Tibial nerve (tissue), 4 donors: Measurements from ENCODE around the gene SLC20A1. TPM values are rescaled to one million over a fixed set of nuclear protein-coding genes. Genes with fewer than 3 reads are reported as not detected.

Experiments
- DNase-seq, 2 donors: peaks; one replicate each; pipeline ENCODE4 v3.0.0-alpha.2; 2019; ENCODE audit warnings: low spot score in 2 of 2
- H3K27ac ChIP-seq, 4 donors: fragments of 200-600 bp; sonication (generic) in 3 of 4; one replicate each; pipeline ENCODE4 v1.5.1; 2017 to 2019; ENCODE audit warnings: mild to moderate bottlenecking in 1 of 4
- H3K27me3 ChIP-seq, 2 donors: fragments of 200-600 bp; sonication (generic) in 1 of 2; one replicate each; pipeline versions ENCODE4 v1.5.1 to v1.6.0; 2017 to 2019
- H3K36me3 ChIP-seq, 3 donors: fragments of 200-600 bp; sonication (generic); one replicate each; pipeline ENCODE4 v1.5.1; 2018 to 2019
- H3K4me1 ChIP-seq, 4 donors: fragments of 200-600 bp; sonication (generic) in 3 of 4; one replicate each; pipeline ENCODE4 v1.5.1; 2017 to 2019
- H3K4me3 ChIP-seq, 4 donors: fragments of 200-600 bp; sonication (generic) in 3 of 4; one replicate each; pipeline ENCODE4 v1.5.1; 2017 to 2019; ENCODE audit warnings: mild to moderate bottlenecking in 1 of 4, moderate library complexity in 1 of 4
- H3K9me3 ChIP-seq, 4 donors: fragments of 200-600 bp; sonication (generic) in 3 of 4; one replicate each; pipeline ENCODE4 v1.5.1; 2017 to 2019
- CTCF ChIP-seq, 5 experiments: fragments of 200-600 bp in 3 of 5; fragments of 450-650 bp in 2 of 5; sonication (generic) in 3 of 5; IDR thresholded peaks; one replicate each; pipeline ENCODE4 v1.5.1; 2016 to 2019; ENCODE audit warnings: antibody characterized with exemption in 5 of 5, mild to moderate bottlenecking in 3 of 5, moderate library complexity in 2 of 5
- EP300 ChIP-seq, 2 donors: sonication (generic); formaldehyde crosslinking; IDR thresholded peaks; one replicate each; pipeline ENCODE4 v1.6.1; 2017; ENCODE audit warnings: antibody characterized with exemption in 2 of 2, mild to moderate bottlenecking in 1 of 2
- POLR2A ChIP-seq, 2 donors: fragments of 450-650 bp; IDR thresholded peaks; one replicate each; pipeline ENCODE4 v1.6.1; 2017; ENCODE audit warnings: antibody characterized with exemption in 2 of 2, mild to moderate bottlenecking in 2 of 2, moderate library complexity in 2 of 2
- WGBS, 2 donors: methylation state at CpG; one replicate each; pipeline ENCODE4 v1.1.5; 2018; 5-methylcytosine and 5-hydroxymethylcytosine counted together
- total RNA-seq, 4 donors: library from RNA; depleted of rRNA; stranded (reverse); fragments of >200 nt; gene quantifications; one replicate each; pipeline ENCODE4 v1.1.0, GENCODE V29; 2016

SLC20A1 gene
- total RNA-seq, 4 donors from 2014 or later = 19.3 to 50.5 (median 32.8) TPM

- H3K9me3 ChIP-seq = no peaks in the 10 kb centered on the region
- TF ChIP-seq EP300 (IDR thresholded peaks at IDR 0.05) (no peak), POLR2A (IDR thresholded peaks at IDR 0.05) (no peak), CTCF (IDR thresholded peaks at IDR 0.05) (no peak)
- H3K36me3 ChIP-seq = no peaks in the 10 kb centered on the region
- no peaks in the 10 kb centered on the region for H3K4me1 ChIP-seq
- H3K27ac ChIP-seq = no peak overlapping the region
- 68 to 81% methylated on average over 2 of the region's 2 CpGs for WGBS, 2 donors
- no peaks in the 10 kb centered on the region for H3K27me3 ChIP-seq
- no peak overlapping the region for H3K4me3 ChIP-seq
- no peak for DNase-seq
These were observed 26.1 kb downstream of the SLC20A1 start for GRCh38 chr2:112671801-112672200.

GRCh38 chr2:112673008-112673407, 27.3 kb downstream of the SLC20A1 start:
- H3K27ac ChIP-seq = no peak overlapping the region
- no peaks in the 10 kb centered on the region for H3K4me1 ChIP-seq
- DNase-seq = no peak
- H3K36me3 ChIP-seq = no peaks in the 10 kb centered on the region
- no peak overlapping the region for H3K4me3 ChIP-seq
- 97 to 98% methylated on average over 1 of the region's 1 CpG for WGBS, 2 donors
- no peaks in the 10 kb centered on the region for H3K27me3 ChIP-seq
- no peak for TF ChIP-seq EP300 (IDR thresholded peaks at IDR 0.05)
- no peak for TF ChIP-seq POLR2A (IDR thresholded peaks at IDR 0.05)
- no peak for TF ChIP-seq CTCF (IDR thresholded peaks at IDR 0.05)
- no peaks in the 10 kb centered on the region for H3K9me3 ChIP-seq

GRCh38 chr2:112674229-112674628, 28.5 kb downstream of the SLC20A1 start:
- DNase-seq = peak in 1 of 2 donors; percentile 64
- WGBS, 2 donors = 71 to 75% methylated on average over 12 of the region's 12 CpGs
- H3K4me3 ChIP-seq = no peak overlapping the region
- H3K27ac ChIP-seq = no peak overlapping the region
- TF ChIP-seq EP300 (IDR thresholded peaks at IDR 0.05) = peak in 1 of 2 donors; percentile 70
- no peak for TF ChIP-seq CTCF (IDR thresholded peaks at IDR 0.05)
- H3K4me1 ChIP-seq = no peaks in the 10 kb centered on the region
- no peaks in the 10 kb centered on the region for H3K36me3 ChIP-seq
- no peaks in the 10 kb centered on the region for H3K27me3 ChIP-seq
- H3K9me3 ChIP-seq = no peaks in the 10 kb centered on the region

- no peaks in the 10 kb centered on the region for H3K36me3 ChIP-seq
- H3K27me3 ChIP-seq = no peaks in the 10 kb centered on the region
- no peak overlapping the region for H3K4me3 ChIP-seq
- WGBS, 2 donors = 61 to 67% methylated on average over 3 of the region's 3 CpGs
- no peaks in the 10 kb centered on the region for H3K4me1 ChIP-seq
- TF ChIP-seq CTCF (IDR thresholded peaks at IDR 0.05) = no peak
- TF ChIP-seq POLR2A (IDR thresholded peaks at IDR 0.05) = no peak
- no peak for TF ChIP-seq EP300 (IDR thresholded peaks at IDR 0.05)
- H3K27ac ChIP-seq = no peak overlapping the region
- H3K9me3 ChIP-seq = no peaks in the 10 kb centered on the region
- no peak for DNase-seq
These were observed 33.7 kb downstream of the SLC20A1 start for GRCh38 chr2:112679484-112679883.

GRCh38 chr2:112680666-112681101, 34.9 kb downstream of the SLC20A1 start:
- DNase-seq = no peak
- Histone ChIP-seq H3K4me3 (no peak overlapping the region), H3K27ac (no peak overlapping the region), H3K4me1 (no peaks in the 10 kb centered on the region), H3K27me3 (no peaks in the 10 kb centered on the region), H3K36me3 (no peaks in the 10 kb centered on the region), H3K9me3 (no peaks in the 10 kb centered on the region)
- TF ChIP-seq EP300 (IDR thresholded peaks at IDR 0.05) = no peak
- TF ChIP-seq POLR2A (IDR thresholded peaks at IDR 0.05) = no peak
- no peak for TF ChIP-seq CTCF (IDR thresholded peaks at IDR 0.05)
- WGBS, 2 donors = 59 to 70% methylated on average over 5 of the region's 5 CpGs
